Activated T-helper 2 cell treated with anti-CD3 and anti-CD28 coated beads, Interferon-gamma antibody, Interleukin-2, Interleukin-4, amounts not matched to agents 10 μg/mL and 5 μg/mL and 100 μg/mL, durations not matched to agents 14 hours and 24 hours and 36 hours (primary cell): ENCODE measurements around the gene PTPRN2. TPM values are rescaled to one million over a fixed set of nuclear protein-coding genes. Genes with fewer than 3 reads are reported as not detected.

Source experiments
- DNase-seq: peaks from one replicate; pipeline ENCODE4 v3.0.0; 2021; ENCODE audit warnings: low spot score
- H3K27ac Mint-ChIP-seq: one replicate; pipeline ENCODE4 v1.8.0; 2021; ENCODE audit warnings: mixed read lengths
- H3K27me3 Mint-ChIP-seq: one replicate; pipeline ENCODE4 v1.8.0; 2021; ENCODE audit warnings: low read depth, mixed read lengths
- H3K36me3 Mint-ChIP-seq: one replicate; pipeline ENCODE4 v1.8.0; 2021; ENCODE audit warnings: low read depth, mixed read lengths
- H3K4me1 Mint-ChIP-seq: one replicate; pipeline ENCODE4 v1.8.0; 2021; ENCODE audit warnings: low read depth, mixed read lengths
- H3K4me3 Mint-ChIP-seq: one replicate; pipeline ENCODE4 v1.8.0; 2021; ENCODE audit warnings: low read depth, mild to moderate bottlenecking, moderate library complexity, mixed read lengths
- H3K9me3 Mint-ChIP-seq: one replicate; pipeline ENCODE4 v1.8.0; 2021; ENCODE audit warnings: mixed read lengths
- intact Hi-C: fragments of 100-400 bp; cut with micrococcal nuclease; formaldehyde crosslinking; loops from one replicate; pipeline ENCODE4 v1.15.1; 2023
- total RNA-seq: library from RNA; stranded (reverse); gene quantifications from 2 replicates; pipeline ENCODE4 v1.2.3, GENCODE V29; 2022

PTPRN2 gene
- total RNA-seq, 1 donor from 2014 or later, result 1.3 TPM

- no peaks in the 10 kb centered on the region for H3K4me1 Mint-ChIP-seq
These were observed 316.7 kb downstream of the PTPRN2 start for GRCh38 chr7:158270856-158271413.

GRCh38 chr7:158270106-158270775 lies 317.4 kb downstream of the PTPRN2 start:
- Mint-ChIP-seq H3K4me3 (no peak overlapping the region), H3K27me3 (no peaks in the 10 kb centered on the region), H3K9me3 (peaks cover 9% of the 10 kb centered on the region), H3K4me1 (no peaks in the 10 kb centered on the region), H3K36me3 (no peaks in the 10 kb centered on the region), H3K27ac (no peak overlapping the region)
- intact Hi-C loops, result no loop called here
- no peak for DNase-seq

More at GRCh38 chr7:158270856-158271413, 316.7 kb downstream of the PTPRN2 start:
- Mint-ChIP-seq H3K4me3 (no peak overlapping the region), H3K9me3 (peaks cover 9% of the 10 kb centered on the region), H3K36me3 (no peaks in the 10 kb centered on the region), H3K27ac (no peak overlapping the region), H3K27me3 (no peaks in the 10 kb centered on the region)
- intact Hi-C loops, result no loop called here
- no peak for DNase-seq

GRCh38 chr7:158268816-158269535 lies 318.6 kb downstream of the PTPRN2 start:
- no peak overlapping the region for H3K27ac Mint-ChIP-seq
- intact Hi-C loops, result no loop called here
- H3K4me3 Mint-ChIP-seq, result no peak overlapping the region
- DNase-seq, result no peak
- no peaks in the 10 kb centered on the region for H3K36me3 Mint-ChIP-seq
- H3K9me3 Mint-ChIP-seq, result peaks cover 9% of the 10 kb centered on the region
- no peaks in the 10 kb centered on the region for H3K27me3 Mint-ChIP-seq
- H3K4me1 Mint-ChIP-seq, result no peaks in the 10 kb centered on the region

- H3K27ac Mint-ChIP-seq, result no peak overlapping the region
- H3K36me3 Mint-ChIP-seq, result no peaks in the 10 kb centered on the region
- DNase-seq, result no peak
- H3K9me3 Mint-ChIP-seq, result peaks cover 9% of the 10 kb centered on the region
- no peak overlapping the region for H3K4me3 Mint-ChIP-seq
- no peaks in the 10 kb centered on the region for H3K27me3 Mint-ChIP-seq
- H3K4me1 Mint-ChIP-seq, result no peaks in the 10 kb centered on the region
- intact Hi-C loops, result no loop called here
These were observed 319.7 kb downstream of the PTPRN2 start for GRCh38 chr7:158267742-158268435.

DNA sequence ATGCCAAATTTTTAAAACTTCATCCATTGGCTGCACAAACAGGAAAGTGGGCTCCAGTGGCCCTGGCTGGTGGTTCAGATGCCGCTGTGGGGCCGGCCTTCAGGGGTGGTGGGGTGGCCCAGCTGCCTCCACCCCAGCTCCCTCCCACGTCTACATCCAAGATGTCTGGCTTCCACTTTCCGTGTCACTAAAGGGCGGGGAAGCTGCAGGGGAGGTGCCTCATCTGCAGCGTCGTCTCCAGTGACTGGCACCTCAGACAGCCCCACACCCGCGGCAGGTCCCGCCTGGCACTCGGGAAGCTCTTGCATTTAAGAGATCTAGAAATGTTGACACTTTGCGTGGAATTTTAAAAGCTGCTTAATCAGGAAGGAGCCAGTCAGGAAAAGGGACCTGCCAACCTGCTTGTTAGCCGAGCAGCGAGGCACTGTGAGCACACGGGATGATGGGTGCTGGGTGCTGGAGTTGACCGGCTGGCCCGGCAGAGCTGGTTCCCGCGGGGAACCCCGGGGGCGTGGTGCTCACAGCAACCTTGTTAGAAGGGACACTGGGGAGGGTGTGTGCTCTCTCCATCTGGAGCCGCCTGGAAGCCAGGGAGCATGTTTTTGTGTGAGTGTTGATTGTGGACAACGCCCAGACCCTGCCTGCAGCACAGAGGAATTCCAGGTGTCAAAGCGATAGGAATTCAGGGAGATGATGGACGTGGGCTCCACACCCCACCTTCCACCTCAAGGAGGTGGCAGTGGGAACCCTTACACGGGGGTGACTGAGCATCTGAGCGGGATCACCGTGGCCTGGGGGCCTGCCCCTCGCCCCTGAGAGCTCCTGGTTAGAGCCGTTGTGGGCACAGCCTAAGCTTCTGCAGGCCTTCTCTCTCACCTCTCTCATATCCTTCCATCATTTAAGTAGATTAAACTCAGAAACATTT lies 320.5 kb downstream of the PTPRN2 start:
- no peaks in the 10 kb centered on the region for H3K27me3 Mint-ChIP-seq
- H3K36me3 Mint-ChIP-seq, result no peaks in the 10 kb centered on the region
- H3K9me3 Mint-ChIP-seq, result peaks cover 9% of the 10 kb centered on the region
- H3K27ac Mint-ChIP-seq, result no peak overlapping the region
- H3K4me3 Mint-ChIP-seq, result no peak overlapping the region
- H3K4me1 Mint-ChIP-seq, result no peaks in the 10 kb centered on the region
- DNase-seq, result no peak
- intact Hi-C loops, result no loop called here

- Mint-ChIP-seq H3K27ac (no peak overlapping the region), H3K27me3 (no peaks in the 10 kb centered on the region), H3K36me3 (no peaks in the 10 kb centered on the region), H3K9me3 (peaks cover 9% of the 10 kb centered on the region), H3K4me1 (no peaks in the 10 kb centered on the region), H3K4me3 (no peak overlapping the region)
- intact Hi-C loops, result no loop called here
- no peak for DNase-seq
These were observed 321.2 kb downstream of the PTPRN2 start for GRCh38 chr7:158266426-158266816.

DNA sequence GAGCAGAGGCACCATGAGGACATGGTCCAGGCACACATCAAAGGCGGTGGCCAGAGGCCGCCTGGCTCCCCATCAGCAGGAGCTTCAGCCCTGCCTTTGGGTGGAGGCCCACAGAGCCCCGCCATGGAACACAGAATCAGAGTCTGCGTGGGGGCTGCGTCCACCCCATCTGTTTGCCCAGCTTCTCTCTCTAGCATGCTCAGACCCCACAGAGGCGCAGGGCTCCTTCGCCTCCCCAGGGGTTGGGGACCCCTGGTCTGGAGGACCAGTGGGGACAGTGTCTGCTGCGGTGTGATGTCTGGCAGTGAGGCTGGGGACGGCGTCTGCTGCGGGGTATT lies 321.9 kb downstream of the PTPRN2 start:
- Mint-ChIP-seq H3K4me1 (no peaks in the 10 kb centered on the region), H3K27me3 (no peaks in the 10 kb centered on the region), H3K4me3 (no peak overlapping the region), H3K9me3 (peaks cover 9% of the 10 kb centered on the region), H3K27ac (no peak overlapping the region), H3K36me3 (no peaks in the 10 kb centered on the region)
- no peak for DNase-seq
- intact Hi-C loops, result no loop called here

DNA sequence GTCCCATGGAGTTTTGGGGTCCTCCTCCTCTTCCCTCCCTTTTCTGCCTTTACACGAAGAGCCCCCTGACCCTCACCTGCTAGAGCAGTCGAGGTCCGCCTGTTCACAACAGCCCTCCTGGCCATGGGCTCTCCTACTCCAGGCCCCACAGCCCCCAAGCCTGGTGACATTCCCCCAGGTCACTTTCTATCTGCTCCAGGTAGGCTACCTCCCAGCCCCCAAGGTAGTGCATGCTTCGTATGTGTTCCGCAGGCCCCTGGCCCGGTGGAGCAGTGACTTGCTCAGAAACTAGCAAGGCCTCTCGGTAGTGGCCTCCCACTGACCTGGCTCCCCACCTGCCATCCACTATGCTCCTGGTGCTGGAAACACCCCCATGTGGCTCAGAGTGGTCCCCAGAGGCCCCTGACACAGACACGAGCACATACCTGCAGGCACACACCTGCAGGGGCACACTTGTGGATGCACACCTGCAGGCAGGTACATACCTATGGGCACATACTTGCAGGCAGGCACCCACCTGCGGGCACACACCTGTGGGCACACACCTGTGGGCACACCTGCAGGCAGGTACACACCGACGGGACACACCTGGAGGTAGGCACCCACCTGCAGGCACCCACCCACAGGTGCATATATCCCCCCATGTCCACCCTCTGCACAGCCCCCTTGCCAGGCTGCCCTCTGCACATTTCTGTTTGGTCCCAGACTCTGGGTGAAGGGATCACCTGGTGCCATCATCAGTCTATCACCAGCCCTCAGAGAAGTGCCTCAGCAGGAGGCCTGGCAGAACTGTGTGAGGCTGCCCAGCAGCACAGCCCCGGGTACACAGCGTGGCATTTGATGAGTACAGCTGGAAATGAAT lies 322.5 kb downstream of the PTPRN2 start:
- Mint-ChIP-seq H3K36me3 (no peaks in the 10 kb centered on the region), H3K27me3 (no peaks in the 10 kb centered on the region), H3K4me1 (no peaks in the 10 kb centered on the region), H3K27ac (no peak overlapping the region), H3K4me3 (no peak overlapping the region), H3K9me3 (peaks cover 9% of the 10 kb centered on the region)
- intact Hi-C loops, result no loop called here
- DNase-seq, result no peak

DNA sequence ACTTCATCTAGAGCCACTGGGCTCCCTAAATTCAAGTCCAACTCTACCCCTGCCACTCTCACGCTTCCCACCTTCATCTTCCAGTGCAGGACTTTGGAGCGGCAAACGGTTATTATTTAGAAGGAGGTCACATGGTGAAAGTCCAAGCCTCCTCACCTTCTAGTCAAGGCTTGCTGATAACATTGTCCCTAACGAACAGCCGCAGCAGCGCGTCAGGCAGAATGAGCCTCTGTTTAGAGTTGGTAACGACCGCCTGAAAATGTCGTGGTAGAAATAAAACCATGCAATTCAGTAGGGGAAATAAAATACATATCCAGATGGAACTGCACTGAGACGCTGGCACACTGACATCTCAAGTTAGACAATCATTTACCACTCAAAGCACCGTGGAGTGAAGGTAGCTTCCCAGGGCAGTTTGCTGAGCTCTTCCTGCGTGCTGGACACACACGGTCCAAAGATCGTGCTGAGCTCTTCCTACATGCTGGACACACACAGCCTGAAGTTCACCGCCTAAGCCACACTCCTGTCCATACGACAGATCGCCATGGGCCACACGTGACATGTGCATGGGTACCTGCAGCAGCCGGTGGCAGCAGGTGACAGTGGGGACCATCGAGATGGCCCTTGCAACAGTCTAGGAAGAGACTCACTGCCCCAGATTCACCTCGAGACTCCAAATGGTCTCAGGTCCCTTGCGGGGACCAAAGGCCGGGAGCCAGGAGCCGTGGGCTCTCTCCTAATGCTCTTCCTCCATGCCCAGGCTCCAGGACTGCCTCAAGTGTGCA lies 323.5 kb downstream of the PTPRN2 start:
- intact Hi-C loops, result no loop called here

GRCh38 chr7:158263110-158263963 lies 324.3 kb downstream of the PTPRN2 start:
- no peak for DNase-seq
- no peaks in the 10 kb centered on the region for H3K36me3 Mint-ChIP-seq
- intact Hi-C loops, result no loop called here
- no peak overlapping the region for H3K4me3 Mint-ChIP-seq
- no peaks in the 10 kb centered on the region for H3K4me1 Mint-ChIP-seq
- H3K9me3 Mint-ChIP-seq, result peaks cover 9% of the 10 kb centered on the region
- no peaks in the 10 kb centered on the region for H3K27me3 Mint-ChIP-seq
- H3K27ac Mint-ChIP-seq, result no peak overlapping the region

More for the DNA sequence above, 323.5 kb downstream of the PTPRN2 start:
- H3K27ac Mint-ChIP-seq, result no peak overlapping the region
- no peaks in the 10 kb centered on the region for H3K36me3 Mint-ChIP-seq
- no peaks in the 10 kb centered on the region for H3K27me3 Mint-ChIP-seq
- H3K9me3 Mint-ChIP-seq, result peaks cover 3% of the 10 kb centered on the region
- H3K4me1 Mint-ChIP-seq, result no peaks in the 10 kb centered on the region
- no peak overlapping the region for H3K4me3 Mint-ChIP-seq
- DNase-seq, result no peak
